ENCODE data around the gene HBE1.

GRCh38 chr11:5307256-5308019 lies 37.7 kb upstream of the HBE1 start:
- TF ChIP-seq CTCF (IDR thresholded peaks at IDR 0.05): no peak
- TF ChIP-seq POLR2AphosphoS5 (IDR thresholded peaks at IDR 0.05): no peak
